ENCODE measurements around the gene PES1. TPM values are rescaled to one million over a fixed set of nuclear protein-coding genes. Genes with fewer than 3 reads are reported as not detected.

PES1 gene
- total RNA-seq, 1 donor from 2014 or later: 73.5 TPM

DNA sequence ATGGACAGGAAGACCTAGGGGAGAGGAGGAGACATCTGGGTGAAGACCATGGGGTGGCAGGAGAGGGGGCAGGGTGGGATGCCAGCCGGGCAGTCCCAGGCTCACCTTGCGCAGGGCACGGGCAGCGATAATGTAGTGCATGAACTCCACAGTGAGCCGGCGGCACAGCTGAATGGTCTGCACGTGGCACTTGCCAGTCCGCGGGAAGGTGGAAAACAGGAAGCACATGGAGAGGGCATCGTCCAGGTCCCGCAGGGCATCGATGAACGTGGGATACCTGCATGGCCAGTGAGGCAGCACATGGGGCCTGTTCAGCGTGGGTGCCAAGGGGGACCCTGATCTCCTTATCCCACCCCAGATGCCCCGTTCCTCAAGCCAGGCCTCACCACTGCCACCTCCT is 7.3 kb downstream of the PES1 start:
- no peaks in the 10 kb centered on the region for H3K27me3 Mint-ChIP-seq (ENCODE audit: unreplicated experiment)
- TF ChIP-seq, protein P1, sequence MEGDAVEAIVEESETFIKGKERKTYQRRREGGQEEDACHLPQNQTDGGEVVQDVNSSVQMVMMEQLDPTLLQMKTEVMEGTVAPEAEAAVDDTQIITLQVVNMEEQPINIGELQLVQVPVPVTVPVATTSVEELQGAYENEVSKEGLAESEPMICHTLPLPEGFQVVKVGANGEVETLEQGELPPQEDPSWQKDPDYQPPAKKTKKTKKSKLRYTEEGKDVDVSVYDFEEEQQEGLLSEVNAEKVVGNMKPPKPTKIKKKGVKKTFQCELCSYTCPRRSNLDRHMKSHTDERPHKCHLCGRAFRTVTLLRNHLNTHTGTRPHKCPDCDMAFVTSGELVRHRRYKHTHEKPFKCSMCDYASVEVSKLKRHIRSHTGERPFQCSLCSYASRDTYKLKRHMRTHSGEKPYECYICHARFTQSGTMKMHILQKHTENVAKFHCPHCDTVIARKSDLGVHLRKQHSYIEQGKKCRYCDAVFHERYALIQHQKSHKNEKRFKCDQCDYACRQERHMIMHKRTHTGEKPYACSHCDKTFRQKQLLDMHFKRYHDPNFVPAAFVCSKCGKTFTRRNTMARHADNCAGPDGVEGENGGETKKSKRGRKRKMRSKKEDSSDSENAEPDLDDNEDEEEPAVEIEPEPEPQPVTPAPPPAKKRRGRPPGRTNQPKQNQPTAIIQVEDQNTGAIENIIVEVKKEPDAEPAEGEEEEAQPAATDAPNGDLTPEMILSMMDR (IDR thresholded peaks at IDR 0.05): no peak
- no peak for DNase-seq (ENCODE audit: extremely low spot score, unreplicated experiment)
- H3K36me3 Mint-ChIP-seq (ENCODE audit: unreplicated experiment): peaks cover 42% of the 10 kb centered on the region
- no peaks in the 10 kb centered on the region for H3K9me3 Mint-ChIP-seq (ENCODE audit: unreplicated experiment)
- H3K4me1 Mint-ChIP-seq (ENCODE audit: unreplicated experiment): peaks cover 3% of the 10 kb centered on the region
- H3K27ac Mint-ChIP-seq (ENCODE audit: unreplicated experiment): no peak overlapping the region
- H3K4me3 Mint-ChIP-seq (ENCODE audit: unreplicated experiment): no peak overlapping the region

DNA sequence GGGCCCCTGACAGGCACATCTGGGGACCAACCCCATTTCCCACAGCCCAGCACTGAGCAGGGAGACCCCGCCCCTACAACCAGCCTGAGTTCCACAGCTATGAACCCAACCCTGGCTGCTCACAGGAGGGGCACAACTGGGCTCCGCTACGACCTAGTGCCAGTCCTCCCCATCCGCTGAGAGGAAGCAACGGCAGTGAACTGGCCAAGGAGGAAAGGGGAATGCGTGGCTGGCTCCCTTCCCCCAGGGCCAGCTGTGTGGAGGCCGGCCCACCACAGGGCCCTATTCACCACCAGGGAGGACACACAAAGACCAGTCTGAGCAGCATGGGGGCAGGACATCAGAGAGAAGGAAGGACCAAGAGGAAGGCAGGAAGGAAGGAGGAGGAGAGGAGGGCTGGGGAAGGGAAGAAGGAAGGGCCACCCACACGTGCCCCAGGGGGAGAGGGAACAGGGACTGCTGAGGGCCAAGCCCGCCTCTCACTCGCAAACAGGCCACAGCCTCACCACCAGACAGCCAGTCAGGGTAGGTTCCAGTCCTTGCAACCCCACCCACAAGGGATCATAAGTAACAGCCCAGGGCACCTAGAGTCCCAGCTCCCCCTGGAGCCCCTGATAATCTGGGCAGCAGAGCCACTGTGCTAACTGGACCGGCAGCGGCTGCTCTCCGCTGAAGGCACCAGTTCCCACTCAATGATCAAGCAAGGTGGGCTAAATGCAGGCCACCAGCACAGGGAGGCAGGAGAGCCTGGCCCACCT is 8.7 kb downstream of the PES1 start:
- TF ChIP-seq, protein P1 (IDR thresholded peaks at IDR 0.05): no peak
- Mint-ChIP-seq H3K27ac (ENCODE audit: unreplicated experiment) (peak overlapping the region; percentile 44), H3K4me3 (ENCODE audit: unreplicated experiment) (no peak overlapping the region), H3K36me3 (ENCODE audit: unreplicated experiment) (peaks cover 47% of the 10 kb centered on the region), H3K9me3 (ENCODE audit: unreplicated experiment) (no peaks in the 10 kb centered on the region), H3K27me3 (ENCODE audit: unreplicated experiment) (no peaks in the 10 kb centered on the region), H3K4me1 (ENCODE audit: unreplicated experiment) (peaks cover 3% of the 10 kb centered on the region)
- no peak for DNase-seq (ENCODE audit: extremely low spot score, unreplicated experiment)

DNA sequence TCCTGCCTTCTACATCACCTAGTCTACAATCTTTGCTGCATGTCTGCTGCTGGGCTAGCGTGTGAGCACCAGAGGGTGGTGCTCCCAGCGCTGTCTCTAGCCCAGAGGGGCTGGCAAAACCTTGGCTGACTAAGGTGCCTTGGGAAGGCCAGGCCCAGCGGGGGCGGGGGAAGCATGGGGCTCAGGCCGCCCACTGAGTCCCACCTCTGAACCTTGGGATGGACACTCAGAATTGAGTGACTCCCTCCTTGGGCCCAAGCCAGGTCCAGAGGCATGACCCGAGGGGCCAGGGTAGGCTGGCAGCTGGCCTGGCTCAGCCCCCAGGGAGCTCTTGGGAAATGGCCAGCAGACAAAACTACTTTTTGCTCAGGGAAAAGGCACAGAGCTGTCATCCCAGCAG is 9.7 kb downstream of the PES1 start:
- TF ChIP-seq, protein P1 (IDR thresholded peaks at IDR 0.05): no peak
- DNase-seq (ENCODE audit: extremely low spot score, unreplicated experiment): no peak
- H3K4me3 Mint-ChIP-seq (ENCODE audit: unreplicated experiment): no peak overlapping the region
- H3K4me1 Mint-ChIP-seq (ENCODE audit: unreplicated experiment): peaks cover 3% of the 10 kb centered on the region
- peaks cover 49% of the 10 kb centered on the region for H3K36me3 Mint-ChIP-seq (ENCODE audit: unreplicated experiment)
- H3K27ac Mint-ChIP-seq (ENCODE audit: unreplicated experiment): no peak overlapping the region
- no peaks in the 10 kb centered on the region for H3K27me3 Mint-ChIP-seq (ENCODE audit: unreplicated experiment)
- H3K9me3 Mint-ChIP-seq (ENCODE audit: unreplicated experiment): no peaks in the 10 kb centered on the region

DNA sequence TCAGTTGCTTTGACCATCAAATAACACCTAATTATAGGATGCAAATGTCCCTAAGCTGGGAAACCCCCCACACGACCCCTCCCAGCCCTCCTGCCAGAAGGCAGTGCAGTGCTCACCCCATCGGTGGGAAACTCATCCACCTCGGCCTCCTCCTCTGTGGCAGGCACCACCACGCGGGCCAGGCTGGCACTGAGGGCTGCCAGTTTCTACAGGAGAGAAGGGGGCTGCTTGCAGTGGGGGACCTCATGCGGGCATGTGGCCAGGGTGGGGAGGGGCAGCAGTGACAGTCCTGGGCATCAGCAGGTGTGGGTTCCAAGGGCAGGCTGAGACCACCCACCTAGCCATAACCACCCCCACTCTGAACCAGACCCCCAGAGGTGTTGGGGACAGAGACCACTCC is 10.8 kb downstream of the PES1 start:
- Mint-ChIP-seq H3K4me3 (ENCODE audit: unreplicated experiment) (no peak overlapping the region), H3K36me3 (ENCODE audit: unreplicated experiment) (peaks cover 47% of the 10 kb centered on the region), H3K27me3 (ENCODE audit: unreplicated experiment) (no peaks in the 10 kb centered on the region), H3K27ac (ENCODE audit: unreplicated experiment) (no peak overlapping the region), H3K9me3 (ENCODE audit: unreplicated experiment) (no peaks in the 10 kb centered on the region), H3K4me1 (ENCODE audit: unreplicated experiment) (peaks cover 3% of the 10 kb centered on the region)
- no peak for DNase-seq (ENCODE audit: extremely low spot score, unreplicated experiment)
- TF ChIP-seq, protein P1 (IDR thresholded peaks at IDR 0.05): no peak

DNA sequence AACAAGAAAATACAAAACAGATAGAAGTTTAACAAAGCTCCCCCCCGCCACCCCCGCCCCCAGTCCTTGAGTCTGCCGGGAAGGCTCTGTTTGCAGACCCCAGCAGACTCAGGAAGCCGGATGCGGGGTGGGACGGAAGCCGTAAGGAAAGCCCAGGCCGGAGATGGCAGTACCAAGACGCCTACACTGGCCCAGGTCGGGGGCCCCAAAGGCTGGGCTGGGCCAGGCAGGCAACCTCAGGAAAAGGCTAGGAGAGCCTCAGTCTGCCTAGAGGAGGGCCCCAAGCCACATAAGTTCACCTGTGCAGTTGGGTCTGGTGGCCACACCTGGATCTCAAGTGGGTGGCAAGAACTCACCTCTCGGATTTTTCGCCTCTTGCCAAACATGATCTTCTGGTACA is 13.2 kb downstream of the PES1 start:
- Mint-ChIP-seq H3K9me3 (ENCODE audit: unreplicated experiment) (no peaks in the 10 kb centered on the region), H3K27ac (ENCODE audit: unreplicated experiment) (no peak overlapping the region), H3K4me3 (ENCODE audit: unreplicated experiment) (no peak overlapping the region), H3K4me1 (ENCODE audit: unreplicated experiment) (peaks cover 10% of the 10 kb centered on the region), H3K36me3 (ENCODE audit: unreplicated experiment) (peaks cover 40% of the 10 kb centered on the region), H3K27me3 (ENCODE audit: unreplicated experiment) (peaks cover 6% of the 10 kb centered on the region)
- TF ChIP-seq, protein P1 (IDR thresholded peaks at IDR 0.05): no peak
- DNase-seq (ENCODE audit: extremely low spot score, unreplicated experiment): no peak

All from osteocyte (in vitro differentiated cells).